Stomach (tissue), 4 donors: ENCODE data around the gene VTI1A.

Experiments used
- POLR2A ChIP-seq, 4 donors: fragments of 450-650 bp; IDR thresholded peaks; one replicate each; pipeline ENCODE4 v1.6.1; 2016; ENCODE audit warnings: antibody characterized with exemption in 4 of 4, control low read depth in 2 of 4, mild to moderate bottlenecking in 1 of 4, moderate library complexity in 1 of 4
- POLR2AphosphoS5 ChIP-seq, 3 donors: sonication (generic); formaldehyde crosslinking; IDR thresholded peaks; one replicate each; pipeline ENCODE4 v1.6.1; 2016; ENCODE audit warnings: antibody characterized with exemption in 3 of 3
- TF ChIP-seq, protein P1 (sequence below), 7 experiments: fragments of 450-650 bp in 4 of 7; fragments of 200-600 bp in 3 of 7; sonication (generic) in 3 of 7; IDR thresholded peaks; one replicate each; pipeline ENCODE4 v1.5.1; 2016 to 2019; ENCODE audit warnings: antibody characterized with exemption in 7 of 7, control low read depth in 2 of 7, mild to moderate bottlenecking in 1 of 7

GRCh38 chr10:112708461-112708860 is 261.4 kb downstream of the VTI1A start:
- TF ChIP-seq, protein P1, sequence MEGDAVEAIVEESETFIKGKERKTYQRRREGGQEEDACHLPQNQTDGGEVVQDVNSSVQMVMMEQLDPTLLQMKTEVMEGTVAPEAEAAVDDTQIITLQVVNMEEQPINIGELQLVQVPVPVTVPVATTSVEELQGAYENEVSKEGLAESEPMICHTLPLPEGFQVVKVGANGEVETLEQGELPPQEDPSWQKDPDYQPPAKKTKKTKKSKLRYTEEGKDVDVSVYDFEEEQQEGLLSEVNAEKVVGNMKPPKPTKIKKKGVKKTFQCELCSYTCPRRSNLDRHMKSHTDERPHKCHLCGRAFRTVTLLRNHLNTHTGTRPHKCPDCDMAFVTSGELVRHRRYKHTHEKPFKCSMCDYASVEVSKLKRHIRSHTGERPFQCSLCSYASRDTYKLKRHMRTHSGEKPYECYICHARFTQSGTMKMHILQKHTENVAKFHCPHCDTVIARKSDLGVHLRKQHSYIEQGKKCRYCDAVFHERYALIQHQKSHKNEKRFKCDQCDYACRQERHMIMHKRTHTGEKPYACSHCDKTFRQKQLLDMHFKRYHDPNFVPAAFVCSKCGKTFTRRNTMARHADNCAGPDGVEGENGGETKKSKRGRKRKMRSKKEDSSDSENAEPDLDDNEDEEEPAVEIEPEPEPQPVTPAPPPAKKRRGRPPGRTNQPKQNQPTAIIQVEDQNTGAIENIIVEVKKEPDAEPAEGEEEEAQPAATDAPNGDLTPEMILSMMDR (IDR thresholded peaks at IDR 0.05): no peak
- TF ChIP-seq POLR2AphosphoS5 (IDR thresholded peaks at IDR 0.05): no peak
- TF ChIP-seq POLR2A (IDR thresholded peaks at IDR 0.05): no peak
